Brain microvascular endothelial cell (primary cell): ENCODE data around the gene CLCN2.

ENCODE experiments used
- DNase-seq: peaks from one replicate; pipeline ENCODE4 v3.0.0-alpha.2; 2020
- H3K27ac ChIP-seq: fragments of 250-450 bp; sonication (Bioruptor Pico); 2 replicates; pipeline ENCODE4 v1.5.1; 2020; ENCODE audit warnings: mild to moderate bottlenecking, moderate library complexity
- H3K27me3 ChIP-seq: fragments of 250-450 bp; sonication (Bioruptor Pico); replicated peaks from 2 replicates; pipeline ENCODE4 v1.5.1; 2020; ENCODE audit warnings: mild to moderate bottlenecking
- H3K36me3 ChIP-seq: fragments of 250-450 bp; sonication (Bioruptor Pico); replicated peaks from 2 replicates; pipeline ENCODE4 v1.5.1; 2020; ENCODE audit warnings: mild to moderate bottlenecking
- H3K4me3 ChIP-seq: 2 replicates; pipeline ENCODE4 v1.5.1; 2011; ENCODE audit warnings: low read depth, mild to moderate bottlenecking, control low read depth, low read length, moderate library complexity
- CTCF ChIP-seq: IDR thresholded peaks from 2 replicates; pipeline ENCODE4 v1.5.1; 2011; ENCODE audit warnings: low read depth, mild to moderate bottlenecking, moderate library complexity, low read length, control low read depth, inconsistent platforms; ENCODE audit errors: missing control alignments
- in situ Hi-C: cut with HindIII; loops from 2 replicates; pipeline ENCODE4 v1.10.0; 2017; ENCODE audit warnings: low sequenced_read_pairs, low pct_ligation_motif_present

CLCN2 gene

GRCh38 chr3:184299488-184300377 lies 61.7 kb downstream of the CLCN2 start:
- H3K27ac ChIP-seq = peak overlapping the region; percentile 78
- in situ Hi-C loops = no loop called here
- peak overlapping the region; percentile 97 for H3K4me3 ChIP-seq
- H3K36me3 ChIP-seq = peaks cover 41% of the 10 kb centered on the region
- no peak for TF ChIP-seq CTCF
- DNase-seq = peak; percentile 27
- H3K27me3 ChIP-seq = no peaks in the 10 kb centered on the region

GRCh38 chr3:184298759-184299487 lies 62.5 kb downstream of the CLCN2 start, which contains the start of gene PSMD2:
Gene PSMD2 (plus strand): TSS chr3:184299241. CDS start chr3:184299267, 26 bp downstream.
- H3K36me3 ChIP-seq = peaks cover 33% of the 10 kb centered on the region
- H3K27me3 ChIP-seq = no peaks in the 10 kb centered on the region
- peak within 1 kb of the TSS; percentile 97 for H3K4me3 ChIP-seq
- TF ChIP-seq CTCF = no peak
- H3K27ac ChIP-seq = peak within 1 kb of the TSS; percentile 78
- in situ Hi-C loops = no loop called here
- peak; percentile 96 for DNase-seq

GRCh38 chr3:184296616-184297015 lies 64.8 kb downstream of the CLCN2 start:
- H3K36me3 ChIP-seq = peaks cover 10% of the 10 kb centered on the region
- no peak for TF ChIP-seq CTCF
- H3K27me3 ChIP-seq = no peaks in the 10 kb centered on the region
- no peak overlapping the region for H3K4me3 ChIP-seq
- in situ Hi-C loops = no loop called here
- DNase-seq = no peak
- H3K27ac ChIP-seq = no peak overlapping the region
